SK-N-SH (cell line): ENCODE results near the gene SLITRK3. TPM values are rescaled to one million over a fixed set of nuclear protein-coding genes. Genes with fewer than 3 reads are reported as not detected.

Experiments
- CTCF ChIA-PET: fragments of 300-600, 350-600 bp; formaldehyde crosslinking; extraction: SDS; loops from one replicate; lab custom pipeline; 2021; lab: Yijun Ruan, JAX
- POLR2A ChIA-PET: fragments of 350-600 bp; sonication (Branson Sonifier 250); formaldehyde crosslinking; extraction: SDS; loops from one replicate; lab custom pipeline; 2020; ENCODE audit warnings: antibody characterized with exemption, inconsistent platforms; lab: Yijun Ruan, JAX
- DNase-seq: peaks from one replicate; pipeline ENCODE4 v3.0.0; 2012
- H2AFZ ChIP-seq: fragments of 200-600 bp; sonication (generic); 2 replicates; pipeline ENCODE4 v1.8.1; 2016; ENCODE audit warnings: antibody characterized with exemption, mild to moderate bottlenecking, low read depth
- H3F3A ChIP-seq: fragments of 200-600 bp; sonication (generic); replicated peaks from 2 replicates; pipeline ENCODE3; 2016; ENCODE audit warnings: antibody characterized with exemption, mild to moderate bottlenecking; ENCODE audit not compliant: insufficient read depth
- H3K27ac ChIP-seq, 2 experiments: fragments of 200-500 bp in 1 of 2; fragments of 200-600 bp in 1 of 2; sonication (Bioruptor generic) in 1 of 2; sonication (generic), shearing (Covaris generic) in 1 of 2; 2 replicates each; pipeline versions ENCODE4 v1.5.1 to v1.6.1; 2014 to 2016; ENCODE audit warnings: low read depth in 2 of 2, inconsistent platforms in 1 of 2, low read length in 1 of 2, mild to moderate bottlenecking in 1 of 2, mixed read lengths in 1 of 2
- H3K27me3 ChIP-seq: fragments of 200-600 bp; sonication (generic), shearing (Covaris generic); 2 replicates; pipeline ENCODE4 v1.6.1; 2016; ENCODE audit warnings: mixed run types; ENCODE audit not compliant: insufficient read depth
- H3K36me3 ChIP-seq, 2 experiments: fragments of 200-500 bp in 1 of 2; fragments of 200-600 bp in 1 of 2; sonication (Bioruptor generic) in 1 of 2; sonication (generic) in 1 of 2; replicated peaks in 1 of 2; 2 replicates each; pipeline versions ENCODE3 to v1.5.1; 2014 to 2016; ENCODE audit warnings: low read length in 1 of 2, mild to moderate bottlenecking in 1 of 2; ENCODE audit not compliant: insufficient read depth in 2 of 2, control insufficient read depth in 1 of 2
- H3K4me1 ChIP-seq, 2 experiments: fragments of 200-500 bp in 1 of 2; fragments of 200-600 bp in 1 of 2; sonication (Bioruptor generic) in 1 of 2; sonication (generic), shearing (Covaris generic) in 1 of 2; 2 replicates each; pipeline versions ENCODE4 v1.5.1 to v1.6.1; 2014 to 2016; ENCODE audit warnings: low read depth in 1 of 2, low read length in 1 of 2, mixed run types in 1 of 2; ENCODE audit not compliant: insufficient read depth in 2 of 2, control insufficient read depth in 1 of 2
- H3K4me2 ChIP-seq: fragments of 200-600 bp; sonication (generic), shearing (Covaris generic); 2 replicates; pipeline ENCODE4 v1.6.1; 2017; ENCODE audit warnings: mixed run types
- H3K4me3 ChIP-seq, 2 experiments: fragments of 200-500 bp in 1 of 2; fragments of 200-600 bp in 1 of 2; sonication (Bioruptor generic) in 1 of 2; sonication (generic), shearing (Covaris generic) in 1 of 2; 2 replicates each; pipeline versions ENCODE4 v1.5.1 to v1.8.1; 2014 to 2016; ENCODE audit warnings: low read depth in 2 of 2, inconsistent platforms in 1 of 2, low read length in 1 of 2, mild to moderate bottlenecking in 1 of 2, mixed read lengths in 1 of 2, moderate library complexity in 1 of 2
- H3K79me2 ChIP-seq: fragments of 200-600 bp; sonication (generic); 2 replicates; pipeline ENCODE4 v1.8.1; 2017; ENCODE audit warnings: mild to moderate bottlenecking; ENCODE audit not compliant: insufficient read depth
- H3K9ac ChIP-seq: fragments of 200-600 bp; sonication (generic); 2 replicates; pipeline ENCODE4 v1.6.1; 2017; ENCODE audit warnings: mixed run types
- H3K9me2 ChIP-seq: fragments of 200-600 bp; sonication (generic); 2 replicates; pipeline ENCODE4 v1.6.1; 2017; ENCODE audit warnings: mixed run types
- H3K9me3 ChIP-seq: fragments of 200-600 bp; sonication (generic); 2 replicates; pipeline ENCODE4 v1.6.1; 2017; ENCODE audit warnings: mixed run types, mild to moderate bottlenecking, moderate library complexity
- H4K20me1 ChIP-seq: fragments of 200-600 bp; sonication (generic); 2 replicates; pipeline ENCODE4 v1.6.1; 2017; ENCODE audit warnings: mild to moderate bottlenecking, mixed run types; ENCODE audit not compliant: insufficient read depth
- ELF1 ChIP-seq: IDR thresholded peaks from 2 replicates; pipeline ENCODE4 v1.4.0; 2012
- FOSL2 ChIP-seq: IDR thresholded peaks from 2 replicates; pipeline ENCODE4 v1.4.0; 2012; ENCODE audit warnings: low read depth, mild to moderate bottlenecking, moderate library complexity, borderline replicate concordance
- FOXM1 ChIP-seq: IDR thresholded peaks from 2 replicates; pipeline ENCODE4 v1.4.0; 2012; ENCODE audit warnings: low read depth, mild to moderate bottlenecking
- JUND ChIP-seq: IDR thresholded peaks from 2 replicates; pipeline ENCODE4 v1.4.0; 2012
- MAX ChIP-seq: IDR thresholded peaks from 2 replicates; pipeline ENCODE4 v1.4.0; 2012; ENCODE audit warnings: low read depth
- MEF2A ChIP-seq: IDR thresholded peaks from 2 replicates; pipeline ENCODE4 v1.4.0; 2012; ENCODE audit warnings: low read depth, borderline replicate concordance
- MXI1 ChIP-seq: IDR thresholded peaks from 2 replicates; pipeline ENCODE4 v1.6.1; 2012; ENCODE audit warnings: mild to moderate bottlenecking, low read depth, low read length, improper control_type of control experiment
- NFIC ChIP-seq: IDR thresholded peaks from 2 replicates; pipeline ENCODE4 v1.4.0; 2012; ENCODE audit warnings: borderline replicate concordance
- NRF1 ChIP-seq: IDR thresholded peaks from 2 replicates; pipeline ENCODE4 v1.6.1; 2012; ENCODE audit warnings: low read depth, mild to moderate bottlenecking, low read length
- PBX3 ChIP-seq: IDR thresholded peaks from 2 replicates; pipeline ENCODE4; 2012
- POLR2AphosphoS5 ChIP-seq: IDR thresholded peaks from 2 replicates; pipeline ENCODE4 v1.6.1; 2012; ENCODE audit warnings: low read depth, low read length
- RAD21 ChIP-seq: IDR thresholded peaks from 2 replicates; pipeline ENCODE4 v1.6.1; 2012; ENCODE audit warnings: mild to moderate bottlenecking, low read length
- RCOR1 ChIP-seq: fragments of 150-350 bp; IDR thresholded peaks from 2 replicates; pipeline ENCODE4 v1.6.1; 2017; ENCODE audit warnings: antibody characterized with exemption, low read length
- REST ChIP-seq: IDR thresholded peaks from 2 replicates; pipeline ENCODE4 v1.6.1; 2012; ENCODE audit warnings: mild to moderate bottlenecking, low read depth, low read length, moderate library complexity
- RFX5 ChIP-seq: IDR thresholded peaks from 2 replicates; pipeline ENCODE4 v1.6.1; 2012; ENCODE audit warnings: mild to moderate bottlenecking, improper control_type of control experiment, low read length
- SIN3A ChIP-seq: IDR thresholded peaks from 2 replicates; pipeline ENCODE4 v1.6.1; 2012; ENCODE audit warnings: low read depth, mild to moderate bottlenecking, low read length, moderate library complexity, borderline replicate concordance
- TCF12 ChIP-seq: IDR thresholded peaks from 2 replicates; pipeline ENCODE4 v1.4.0; 2012
- USF1 ChIP-seq: IDR thresholded peaks from 2 replicates; pipeline ENCODE4 v1.4.0; 2012; ENCODE audit warnings: low read depth, borderline replicate concordance
- YY1 ChIP-seq: IDR thresholded peaks from 2 replicates; pipeline ENCODE4 v1.4.0; 2012; ENCODE audit warnings: low read depth, mild to moderate bottlenecking
- WGBS: methylation state at CpG from one replicate; pipeline ENCODE4 v1.1.6; 2017; ENCODE audit warnings: low lambda C conversion rate; 5-methylcytosine and 5-hydroxymethylcytosine counted together
- polyA plus RNA-seq, 3 experiments: library from polyadenylated mRNA; depleted of rRNA; stranded (reverse); fragments of >200 nt; gene quantifications; 2 replicates each; pipeline ENCODE4 v1.2.3, GENCODE V29; 2012

Gene SLITRK3
- polyA plus RNA-seq, 1 of the 3 experiments (the other 2 are of a cell fraction) = not detected

DNA sequence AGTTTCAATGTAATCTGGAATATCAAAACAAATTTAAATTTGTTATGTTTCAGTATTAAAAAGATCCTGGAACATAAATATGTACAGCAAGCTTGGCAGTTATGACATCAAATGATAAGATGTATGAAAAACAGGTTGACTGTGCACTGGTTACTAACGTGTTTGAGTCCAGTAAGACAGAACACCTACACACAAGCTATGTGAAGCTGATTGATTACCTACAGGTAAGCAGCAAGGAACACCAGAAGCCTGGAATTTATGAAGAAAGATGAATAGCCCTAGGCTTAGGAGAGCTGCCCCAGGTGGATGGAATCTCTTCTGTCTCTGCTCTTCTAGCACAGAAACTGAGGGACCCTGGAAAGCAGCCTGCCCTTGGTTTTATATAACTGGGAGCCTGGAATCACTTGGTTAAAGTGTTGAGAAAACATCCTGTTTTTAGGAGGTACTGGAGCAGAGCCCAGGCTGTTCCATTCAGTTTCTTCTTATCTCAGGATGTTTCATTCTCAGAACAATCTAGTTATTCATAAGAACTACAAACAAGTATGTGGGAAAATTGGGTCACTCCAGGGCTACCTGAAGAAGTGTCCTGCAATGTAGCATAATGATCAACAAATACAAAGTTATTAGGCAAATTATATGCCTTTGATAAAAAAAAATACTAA is 36.3 kb downstream of the SLITRK3 start:
- H3K27ac ChIP-seq = no peak overlapping the region
- H3K9me2 ChIP-seq = no peaks in the 10 kb centered on the region
- no peak for DNase-seq
- H3K79me2 ChIP-seq = no peaks in the 10 kb centered on the region
- no peaks in the 10 kb centered on the region for H3K27me3 ChIP-seq
- WGBS = 3% methylated on average over 1 of the region's 1 CpG
- no peaks in the 10 kb centered on the region for H3F3A ChIP-seq
- H3K4me2 ChIP-seq = no peak overlapping the region
- no peaks in the 10 kb centered on the region for H3K36me3 ChIP-seq
- H3K4me1 ChIP-seq = no peaks in the 10 kb centered on the region
- POLR2A ChIA-PET = no interaction called here
- no peak overlapping the region for H2AFZ ChIP-seq
- no peak overlapping the region for H3K4me3 ChIP-seq
- no peak overlapping the region for H3K9ac ChIP-seq
- no peaks in the 10 kb centered on the region for H4K20me1 ChIP-seq
- TF ChIP-seq NRF1 (no peak), RFX5 (no peak), RAD21 (no peak), SIN3A (no peak), YY1 (no peak), RCOR1 (no peak), MEF2A (no peak), MXI1 (no peak), NFIC (no peak), FOSL2 (no peak), PBX3 (no peak), FOXM1 (no peak), ELF1 (no peak), POLR2AphosphoS5 (no peak), JUND (no peak), TCF12 (no peak), USF1 (no peak), REST (no peak), MAX (no peak)
- H3K9me3 ChIP-seq = no peaks in the 10 kb centered on the region
- CTCF ChIA-PET = interaction anchor here (0.8 kb wide), 1 partner anchor 17 kb away, joined by 3 read pairs; no protein-coding TSS in a partner anchor
